HepG2 (cell line): ENCODE results near the gene CLTCL1. TPM values are rescaled to one million over a fixed set of nuclear protein-coding genes. Genes with fewer than 3 reads are reported as not detected.

Source experiments
- ATAC-seq: fragments of 200-7000 bp; cut with Tn5 transposase; 3 replicates; pipeline ENCODE4 v1.9.1; 2020; ENCODE audit warnings: mild to moderate bottlenecking, moderate library complexity
- BruUV-seq: library from RNA; stranded (reverse); fragments of 400-500 nt; replicated peaks from 2 replicates; lab custom pipeline; 2021; lab: Mats Ljungman, UMichigan
- CTCF ChIA-PET: fragments of 300-600 bp; formaldehyde crosslinking; extraction: SDS; loops from one replicate; lab custom pipeline; 2021; ENCODE audit warnings: low total read pairs, inconsistent platforms, low intra/inter-chr PET ratio; lab: Yijun Ruan, JAX
- POLR2A ChIA-PET: fragments of 350-600 bp; sonication (Branson Sonifier 250); formaldehyde crosslinking; loops from one replicate; lab custom pipeline; 2020; ENCODE audit warnings: antibody characterized with exemption, inconsistent platforms; lab: Yijun Ruan, JAX
- DNase-seq: peaks from one replicate; pipeline ENCODE4 v3.0.0-alpha.2; 2015; ENCODE audit warnings: low spot score
- FAIRE-seq: peaks from 3 replicates; lab custom pipeline; 2011; peaks lifted over from hg19 to GRCh38; lab: Jason Lieb, UNC
- H2AFZ ChIP-seq: one replicate; pipeline ENCODE4 v1.6.1; 2011; ENCODE audit warnings: low read length, inconsistent platforms
- H3K27ac ChIP-seq: fragments of 300-600 bp; 3 replicates; pipeline ENCODE4 v1.8.0; 2011; ENCODE audit warnings: mixed run types, mild to moderate bottlenecking, mixed read lengths, low read length, inconsistent platforms; ENCODE audit not compliant: insufficient read depth; ENCODE audit errors: extremely low read length
- H3K27me3 ChIP-seq, 2 experiments: fragments of 200-600 bp in 1 of 2; 2 replicates in 1 of 2; 3 replicates in 1 of 2; pipeline versions ENCODE4 v1.6.0 to v1.8.0; 2011; ENCODE audit warnings: low read length in 2 of 2, mild to moderate bottlenecking in 2 of 2, moderate library complexity in 2 of 2, inconsistent platforms in 1 of 2; ENCODE audit not compliant: insufficient read depth in 2 of 2, control insufficient read depth in 1 of 2
- H3K36me3 ChIP-seq, 2 experiments: fragments of 200-600 bp in 1 of 2; replicated peaks in 1 of 2; 2 replicates in 1 of 2; 3 replicates in 1 of 2; pipeline versions ENCODE4 v1.5.1 to v1.8.0; 2011; ENCODE audit warnings: low read length in 2 of 2, inconsistent platforms in 1 of 2; ENCODE audit not compliant: insufficient read depth in 2 of 2, control insufficient read depth in 1 of 2
- H3K4me1 ChIP-seq: 2 replicates; pipeline ENCODE4 v1.5.1; 2012; ENCODE audit warnings: low read length, inconsistent platforms; ENCODE audit not compliant: insufficient read depth
- H3K4me2 ChIP-seq: 2 replicates; pipeline ENCODE4 v1.6.0; 2011; ENCODE audit warnings: low read depth, low read length, inconsistent platforms
- H3K4me3 ChIP-seq, 3 experiments: fragments of 200-600 bp in 1 of 3; sonication (generic), shearing (Covaris generic) in 1 of 3; replicated peaks in 1 of 3; 2 replicates each; pipeline ENCODE4 v1.5.1; 2011 to 2016; ENCODE audit warnings: low read length in 3 of 3, inconsistent platforms in 2 of 3, low read depth in 2 of 3, mild to moderate bottlenecking in 2 of 3, control low read depth in 1 of 3, mixed read lengths in 1 of 3; ENCODE audit not compliant: insufficient read depth in 1 of 3
- H3K79me2 ChIP-seq: one replicate; pipeline ENCODE4 v1.6.1; 2011; ENCODE audit warnings: low read length, inconsistent platforms; ENCODE audit not compliant: insufficient read depth
- H3K9ac ChIP-seq: 2 replicates; pipeline ENCODE4 v1.6.0; 2011; ENCODE audit warnings: mild to moderate bottlenecking, low read depth, low read length, inconsistent platforms; ENCODE audit not compliant: insufficient read depth
- H3K9me3 ChIP-seq: 2 replicates; pipeline ENCODE4 v1.5.1; 2012; ENCODE audit warnings: mild to moderate bottlenecking, low read length
- H4K20me1 ChIP-seq: 2 replicates; pipeline ENCODE4 v1.6.0; 2011; ENCODE audit warnings: inconsistent platforms, mild to moderate bottlenecking, low read length, moderate library complexity; ENCODE audit not compliant: insufficient read depth
- ATF5 ChIP-seq: sonication (generic); formaldehyde crosslinking; IDR thresholded peaks from 2 replicates; pipeline ENCODE4 v1.4.0; 2020; ENCODE audit warnings: mild to moderate bottlenecking, low read depth, missing genetic modification reagents
- BORCS8-MEF2B ChIP-seq: sonication (generic); formaldehyde crosslinking; IDR thresholded peaks from 2 replicates; pipeline ENCODE4 v1.8.0; 2022; ENCODE audit warnings: mild to moderate bottlenecking, missing genetic modification reagents
- DR1 ChIP-seq: sonication (generic); formaldehyde crosslinking; IDR thresholded peaks from 2 replicates; pipeline ENCODE4 v1.8.0; 2021; ENCODE audit warnings: mild to moderate bottlenecking, missing genetic modification reagents, inconsistent platforms
- MYNN ChIP-seq: sonication (generic); formaldehyde crosslinking; IDR thresholded peaks from 2 replicates; pipeline ENCODE4 v1.4.0; 2020; ENCODE audit warnings: mild to moderate bottlenecking, low read depth, missing genetic modification reagents
- REST ChIP-seq, 2 experiments: IDR thresholded peaks; 2 replicates each; pipeline ENCODE4 v1.6.1; 2011 to 2012; ENCODE audit warnings: low read length in 2 of 2, borderline replicate concordance in 1 of 2, low read depth in 1 of 2, mild to moderate bottlenecking in 1 of 2, moderate library complexity in 1 of 2
- SRY ChIP-seq: sonication (generic); formaldehyde crosslinking; IDR thresholded peaks from 2 replicates; pipeline ENCODE4 v1.8.0; 2022; ENCODE audit warnings: mild to moderate bottlenecking, missing genetic modification reagents
- TGIF2 ChIP-seq: IDR thresholded peaks from 2 replicates; pipeline ENCODE4 v1.6.1; 2016; ENCODE audit warnings: control low read depth, missing compliant biosample characterization
- WGBS: methylation state at CpG from one replicate; pipeline ENCODE4 v1.1.6; 2017; ENCODE audit warnings: low lambda C conversion rate; 5-methylcytosine and 5-hydroxymethylcytosine counted together
- in situ Hi-C: cut with HindIII; loops from 2 replicates; pipeline ENCODE4 v1.10.0; 2017; ENCODE audit warnings: low pct_unique_long_range_greater_than_20kb; ENCODE audit not compliant: extremely low pct_ligation_motif_present
- intact Hi-C: fragments of 100-400 bp; cut with micrococcal nuclease; formaldehyde crosslinking; loops from one replicate; pipeline ENCODE4 v1.10.0; 2022; ENCODE audit not compliant: unreplicated experiment
- polyA plus RNA-seq, 8 experiments: library from polyadenylated mRNA; depleted of rRNA in 3 of 8; stranded (reverse) in 7 of 8; unstranded in 1 of 8; fragments of >200 nt; fragmentation: Illumina TruSeq in 4 of 8; extraction: Trizol in 4 of 8; gene quantifications; 2 replicates each; pipeline versions ENCODE4 v1.2.1 to v1.2.3, GENCODE V29; 2011 to 2016; ENCODE audit warnings: low read depth in 4 of 8, missing spikeins in 1 of 8, mixed read lengths in 1 of 8; ENCODE audit not compliant: insufficient read depth in 1 of 8
- total RNA-seq, 5 experiments: library from RNA; depleted of rRNA; stranded (reverse); fragments of >200 nt; fragmentation: Illumina TruSeq; extraction: Trizol; gene quantifications; 2 replicates each; pipeline ENCODE4 v1.2.3, GENCODE V29; 2016; ENCODE audit warnings: low read depth in 1 of 5

Gene CLTCL1
- total and polyA plus RNA-seq, 2 of the 13 experiments (the other 11 are each of a cell fraction or from before 2014, with no cell fraction given): 8.1 to 10.9 TPM

DNA sequence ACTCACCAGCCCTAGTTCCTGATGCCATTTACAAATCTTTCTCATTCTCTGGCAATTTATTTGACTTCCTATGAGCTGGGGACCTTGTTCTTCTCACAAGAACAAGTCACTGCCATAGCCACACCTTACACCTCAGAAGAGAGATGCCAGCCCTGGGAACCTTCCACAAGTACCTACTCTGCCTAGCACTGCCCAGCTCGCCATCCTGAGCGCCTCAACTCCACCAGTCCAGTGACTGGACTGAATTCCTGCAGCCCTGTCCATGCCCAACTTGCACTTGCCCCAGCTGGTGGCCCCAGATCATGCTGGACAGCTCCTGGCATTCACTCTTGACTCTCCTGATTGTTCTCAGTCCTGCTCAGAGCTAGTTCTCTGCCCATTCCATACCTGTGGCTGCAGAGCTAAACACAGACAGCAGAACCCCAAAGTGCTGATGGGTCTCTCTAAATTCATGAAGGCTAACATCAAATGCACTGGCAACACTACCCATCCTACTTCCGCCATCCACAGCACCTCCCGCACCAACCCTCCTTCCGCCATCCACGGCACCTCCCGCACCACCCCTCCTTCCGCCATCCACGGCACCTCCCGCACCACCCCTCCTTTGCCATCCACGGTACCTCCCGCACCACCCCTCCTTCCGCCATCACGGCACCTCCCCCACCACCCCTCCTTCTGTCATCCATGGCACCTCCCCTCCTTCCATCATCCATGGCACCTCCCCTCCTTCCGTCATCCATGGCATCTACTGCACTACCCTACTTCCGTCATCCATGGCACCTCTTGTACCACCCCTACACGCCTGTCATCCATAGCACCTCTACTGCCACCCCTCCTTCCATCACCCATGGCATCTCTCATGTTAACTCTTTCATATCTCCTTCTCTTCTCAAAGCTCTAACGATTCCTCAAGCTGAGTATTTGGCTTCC is 89.4 kb downstream of the CLTCL1 start:
- Histone ChIP-seq H3K9me3 (no peaks in the 10 kb centered on the region), H3K9ac (no peak overlapping the region), H3K27ac (no peak overlapping the region), H3K4me2 (no peak overlapping the region), H3K27me3 (no peaks in the 10 kb centered on the region), H3K4me3 (no peak overlapping the region), H4K20me1 (no peaks in the 10 kb centered on the region), H3K4me1 (no peaks in the 10 kb centered on the region), H3K36me3 (no peaks in the 10 kb centered on the region; a peak in 2 of 5 replicates), H2AFZ (no peak overlapping the region), H3K79me2 (no peaks in the 10 kb centered on the region)
- WGBS: 98% methylated on average over 18 of the region's 18 CpGs
- TF ChIP-seq TGIF2 (no peak), SRY (CRISPR knock-in tag) (no peak), DR1 (CRISPR knock-in tag) (no peak), REST (IDR thresholded peaks at IDR 0.05; ENCODE audit: borderline replicate concordance in 1 of 2, low read depth in 1 of 2, low read length in 2 of 2) (peak in 1 of 2 experiments; percentile 2; a peak in 2 of 4 replicates), BORCS8-MEF2B (CRISPR knock-in tag) (no peak), MYNN (CRISPR knock-in tag) (no peak), ATF5 (CRISPR knock-in tag) (no peak)
- ChIA-PET CTCF (no interaction called here), POLR2A (no interaction called here)
- DNase-seq (no peak), ATAC-seq (no peak), FAIRE-seq (no peak)
- in situ Hi-C loops (loop anchor here (10.0 kb wide), 1 partner anchor 63 kb away; no protein-coding TSS in a partner anchor), intact Hi-C loops (no loop called here)
- BruUV-seq: no TSS peak
